ENCODE data around the gene TMEM95. TPM values are rescaled to one million over a fixed set of nuclear protein-coding genes. Genes with fewer than 3 reads are reported as not detected.

TMEM95 gene
- total RNA-seq, 4 donors from 2014 or later, result not detected

DNA sequence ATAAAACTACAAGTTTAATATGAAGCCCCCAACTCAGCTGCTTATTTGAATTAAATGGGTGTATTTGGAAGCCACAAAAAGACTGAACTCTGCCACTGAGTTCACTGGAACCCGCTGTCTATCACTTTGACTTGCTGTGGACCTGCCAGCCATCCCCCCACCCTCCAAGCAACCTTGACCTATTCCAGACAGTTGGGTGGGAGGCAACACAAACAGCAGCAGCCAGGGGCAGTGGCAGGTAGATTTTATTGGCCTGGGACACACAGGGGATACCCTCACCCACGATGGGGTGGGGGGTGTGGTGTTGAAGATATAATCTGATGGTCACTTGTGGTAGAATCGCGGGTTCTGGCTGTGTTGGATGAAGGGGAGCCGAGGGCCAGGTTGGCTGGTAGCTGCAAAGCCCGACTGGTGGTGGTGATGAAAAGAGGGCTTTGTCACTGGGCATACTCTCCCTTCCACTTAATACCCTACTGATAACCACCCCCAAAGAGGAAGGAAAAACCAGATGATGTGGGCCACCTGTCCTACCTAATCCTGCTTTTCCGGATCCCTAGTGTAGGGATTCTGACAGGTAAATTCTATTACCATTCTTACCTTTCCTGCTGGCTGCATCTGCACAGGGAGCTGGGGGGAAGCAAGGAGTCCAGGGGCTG, 42.4 kb upstream of the TMEM95 start:
- ATAC-seq (ENCODE audit: low FRiP score), result no peak
- TF ChIP-seq, protein P1, sequence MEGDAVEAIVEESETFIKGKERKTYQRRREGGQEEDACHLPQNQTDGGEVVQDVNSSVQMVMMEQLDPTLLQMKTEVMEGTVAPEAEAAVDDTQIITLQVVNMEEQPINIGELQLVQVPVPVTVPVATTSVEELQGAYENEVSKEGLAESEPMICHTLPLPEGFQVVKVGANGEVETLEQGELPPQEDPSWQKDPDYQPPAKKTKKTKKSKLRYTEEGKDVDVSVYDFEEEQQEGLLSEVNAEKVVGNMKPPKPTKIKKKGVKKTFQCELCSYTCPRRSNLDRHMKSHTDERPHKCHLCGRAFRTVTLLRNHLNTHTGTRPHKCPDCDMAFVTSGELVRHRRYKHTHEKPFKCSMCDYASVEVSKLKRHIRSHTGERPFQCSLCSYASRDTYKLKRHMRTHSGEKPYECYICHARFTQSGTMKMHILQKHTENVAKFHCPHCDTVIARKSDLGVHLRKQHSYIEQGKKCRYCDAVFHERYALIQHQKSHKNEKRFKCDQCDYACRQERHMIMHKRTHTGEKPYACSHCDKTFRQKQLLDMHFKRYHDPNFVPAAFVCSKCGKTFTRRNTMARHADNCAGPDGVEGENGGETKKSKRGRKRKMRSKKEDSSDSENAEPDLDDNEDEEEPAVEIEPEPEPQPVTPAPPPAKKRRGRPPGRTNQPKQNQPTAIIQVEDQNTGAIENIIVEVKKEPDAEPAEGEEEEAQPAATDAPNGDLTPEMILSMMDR (IDR thresholded peaks at IDR 0.05), result no peak
- DNase-seq (ENCODE audit: low spot score), result no peak

- DNase-seq (ENCODE audit: low spot score), result no peak
- ATAC-seq (ENCODE audit: low FRiP score), result no peak
- TF ChIP-seq, protein P1 (IDR thresholded peaks at IDR 0.05), result no peak
Observed at GRCh38 chr17:7313088-7313889, 41.7 kb upstream of the TMEM95 start.

GRCh38 chr17:7313890-7314718, 40.9 kb upstream of the TMEM95 start:
- ATAC-seq (ENCODE audit: low FRiP score) (no peak), DNase-seq (ENCODE audit: low spot score) (no peak)
- TF ChIP-seq, protein P1 (IDR thresholded peaks at IDR 0.05), result no peak

GRCh38 chr17:7314719-7315569, 40.0 kb upstream of the TMEM95 start, which contains the start of gene GPS2:
Gene GPS2 (minus strand): TSS chr17:7315360. CDS start chr17:7315052, 308 bp downstream.
- TF ChIP-seq, protein P1 (IDR thresholded peaks at IDR 0.05), result no peak
- ATAC-seq (ENCODE audit: low FRiP score) (peak; percentile 68), DNase-seq (ENCODE audit: low spot score) (peak; percentile 82)

- TF ChIP-seq, protein P1 (IDR thresholded peaks at IDR 0.05), result no peak
- DNase-seq (ENCODE audit: low spot score) (no peak), ATAC-seq (ENCODE audit: low FRiP score) (no peak)
Observed at GRCh38 chr17:7315570-7316235, 39.3 kb upstream of the TMEM95 start.
